NCI-H1930 (cell line): ENCODE data around the gene ASIC4.

Source experiments
- DNase-seq, 2 experiments: peaks; one replicate each; lab custom pipeline; 2025; lab: John Stamatoyannopoulos, UW

The ASIC4 gene

DNA sequence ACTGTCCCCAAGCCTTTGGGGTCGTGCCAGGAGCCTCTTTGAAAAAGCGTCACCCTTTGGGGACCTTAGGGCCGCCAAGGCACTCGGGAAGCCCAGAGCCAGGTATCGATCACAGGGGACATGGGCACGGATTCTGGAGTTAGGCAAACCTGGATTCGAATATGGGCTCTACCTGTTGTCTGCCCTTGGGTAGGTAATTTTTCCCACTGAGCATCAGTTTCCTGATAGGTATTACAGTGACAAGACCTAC is 38.8 kb downstream of the ASIC4 start:
- no peak for DNase-seq

DNA sequence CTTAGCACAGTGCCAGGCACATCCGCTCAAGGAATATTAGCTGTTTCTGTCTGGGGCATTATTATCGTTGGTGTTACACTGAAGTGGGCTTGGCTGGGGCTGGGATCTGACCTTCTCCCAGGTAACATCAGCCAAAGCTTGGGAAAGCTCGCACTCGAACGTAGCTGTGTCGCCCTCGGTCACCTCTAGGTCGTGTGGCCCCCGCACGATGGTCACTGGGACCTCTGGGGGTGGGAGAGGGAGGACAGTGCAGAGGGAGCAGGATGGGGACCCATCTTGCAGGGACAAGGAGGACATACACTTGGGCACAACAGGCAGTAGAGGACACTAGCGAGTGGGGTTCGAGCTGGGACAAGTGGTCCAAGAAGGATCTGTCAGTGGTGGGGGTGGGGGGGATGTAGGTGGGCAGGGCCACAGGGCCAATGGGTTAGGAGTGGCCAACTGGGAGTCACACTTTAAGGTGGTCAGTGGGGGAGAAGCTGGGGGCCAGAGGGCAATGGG is 39.2 kb downstream of the ASIC4 start:
- DNase-seq = no peak

DNA sequence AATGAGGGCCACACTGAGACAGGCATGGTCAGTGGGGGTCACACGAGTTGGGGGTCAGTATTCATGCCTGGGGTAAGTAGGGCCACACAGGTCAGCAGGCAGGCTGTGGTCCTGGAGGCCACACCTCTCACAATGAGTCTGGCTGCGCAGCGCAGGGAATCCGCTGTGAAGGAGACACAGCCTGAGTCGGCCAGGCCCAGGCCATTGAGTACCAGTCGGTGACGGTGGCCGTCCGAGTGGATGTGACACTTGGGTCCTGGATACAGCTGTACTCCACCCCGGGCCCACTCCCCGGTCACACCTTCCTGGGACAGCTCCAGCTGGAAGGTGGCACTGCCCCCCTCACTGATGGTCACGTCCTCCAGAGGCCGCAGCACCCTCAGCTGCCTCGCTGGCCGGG is 40.1 kb downstream of the ASIC4 start:
- DNase-seq = no peak

DNA sequence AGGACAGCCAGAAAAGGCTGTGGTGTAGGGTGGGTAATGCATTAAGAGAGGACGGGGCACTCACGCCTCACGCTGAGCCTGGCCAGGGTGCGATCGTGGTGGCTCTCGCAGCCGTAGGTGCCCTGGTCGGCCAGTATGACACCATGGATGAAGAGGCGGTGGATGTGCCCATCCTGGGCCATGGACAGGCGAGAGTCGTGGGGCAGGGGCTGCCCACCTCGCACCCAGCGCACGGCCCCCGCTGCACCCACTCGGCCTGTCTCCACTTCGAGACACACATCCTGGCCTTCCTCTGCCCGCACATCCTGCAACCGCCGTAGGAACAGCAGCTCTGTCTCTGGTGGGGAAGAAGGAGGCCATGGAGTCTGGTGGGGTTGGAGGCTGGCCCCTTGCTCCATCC is 41.7 kb downstream of the ASIC4 start:
- DNase-seq = no peak

DNA sequence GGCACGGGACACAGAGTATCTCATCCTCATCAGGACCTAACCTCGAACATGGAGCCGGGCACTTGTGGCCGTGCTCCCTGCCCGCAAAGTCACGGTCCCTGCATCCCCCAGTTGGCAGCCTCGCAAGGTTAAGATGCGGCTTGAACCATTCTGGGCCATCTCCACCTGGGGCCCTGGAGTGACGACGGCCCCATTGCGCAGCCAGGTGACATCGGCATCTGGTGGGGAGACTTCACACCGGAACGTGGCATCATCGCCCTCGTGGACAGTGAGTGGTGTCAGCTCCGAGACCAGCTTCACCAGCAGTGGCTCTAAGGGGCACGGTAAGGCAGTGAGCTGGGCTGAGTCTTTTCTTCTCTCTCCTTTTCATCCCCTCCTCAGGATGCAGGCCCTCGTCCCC is 42.1 kb downstream of the ASIC4 start:
- no peak for DNase-seq

DNA sequence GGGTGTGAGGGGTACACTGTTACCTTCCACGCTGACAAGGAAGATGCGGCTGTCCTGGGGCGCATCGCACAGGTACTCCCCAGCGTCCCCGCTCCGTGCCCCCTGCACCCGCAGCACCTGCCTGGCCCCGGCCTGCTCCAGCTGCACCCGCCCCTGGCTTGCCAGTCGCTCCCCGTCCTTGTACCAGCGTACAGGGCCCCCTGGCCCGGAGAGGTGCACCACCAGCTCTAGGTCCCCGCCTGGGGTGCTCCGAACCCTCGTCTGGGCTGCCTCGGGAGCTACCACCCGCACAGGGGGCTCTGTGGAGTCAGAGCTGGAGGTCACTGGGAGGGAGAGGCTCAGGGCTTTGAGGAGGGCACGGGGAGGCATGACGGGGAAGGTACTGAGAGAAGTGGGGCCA is 43.0 kb downstream of the ASIC4 start:
- no peak for DNase-seq

DNA sequence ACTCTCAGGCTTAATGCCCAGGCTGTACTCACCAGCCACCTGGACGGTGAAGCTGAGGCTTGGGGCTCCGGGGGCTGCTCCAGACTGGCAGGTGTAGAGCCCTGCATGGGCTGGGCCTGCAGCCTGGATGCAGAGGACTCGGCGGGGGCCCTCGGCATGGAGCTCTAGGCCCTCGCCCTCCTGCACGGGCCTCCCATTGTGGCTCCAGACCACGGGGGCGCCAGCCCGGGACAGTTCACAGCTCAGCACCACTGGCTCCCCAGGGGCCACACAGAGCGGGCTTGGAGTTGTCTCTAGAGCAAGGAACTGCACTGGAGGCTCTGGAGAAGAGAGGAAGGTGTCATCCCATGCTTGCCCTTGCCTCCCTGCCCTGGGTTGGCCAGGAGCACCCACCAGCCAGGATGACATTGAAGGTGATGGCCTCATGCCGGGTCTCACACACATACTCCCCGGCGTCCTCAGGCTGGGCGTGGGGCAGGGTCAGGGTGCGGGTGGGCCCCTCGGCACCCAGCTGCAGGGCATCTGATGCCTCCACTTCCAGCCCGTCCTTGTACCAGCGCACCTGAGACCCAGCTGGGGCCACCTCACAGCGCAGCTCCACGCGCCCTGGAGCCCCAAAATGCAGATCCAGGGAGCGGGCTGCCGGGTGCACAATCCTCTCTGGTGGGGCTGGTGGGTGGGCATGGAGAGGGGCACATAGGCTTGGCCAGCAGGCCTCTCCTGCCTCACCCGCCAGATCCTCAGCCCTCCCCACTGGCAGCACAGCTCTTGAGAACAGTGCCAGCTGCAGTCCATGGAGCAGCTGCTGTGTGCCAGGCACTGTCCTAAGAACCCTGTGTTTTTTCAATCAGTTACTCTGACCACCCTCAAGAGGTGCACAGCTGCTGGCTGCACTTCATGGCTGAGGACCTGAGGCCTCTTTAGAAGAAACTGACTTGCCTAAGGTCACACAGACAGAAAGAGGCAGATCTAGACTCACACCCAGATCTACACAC is 43.8 kb downstream of the ASIC4 start:
- no peak for DNase-seq

DNA sequence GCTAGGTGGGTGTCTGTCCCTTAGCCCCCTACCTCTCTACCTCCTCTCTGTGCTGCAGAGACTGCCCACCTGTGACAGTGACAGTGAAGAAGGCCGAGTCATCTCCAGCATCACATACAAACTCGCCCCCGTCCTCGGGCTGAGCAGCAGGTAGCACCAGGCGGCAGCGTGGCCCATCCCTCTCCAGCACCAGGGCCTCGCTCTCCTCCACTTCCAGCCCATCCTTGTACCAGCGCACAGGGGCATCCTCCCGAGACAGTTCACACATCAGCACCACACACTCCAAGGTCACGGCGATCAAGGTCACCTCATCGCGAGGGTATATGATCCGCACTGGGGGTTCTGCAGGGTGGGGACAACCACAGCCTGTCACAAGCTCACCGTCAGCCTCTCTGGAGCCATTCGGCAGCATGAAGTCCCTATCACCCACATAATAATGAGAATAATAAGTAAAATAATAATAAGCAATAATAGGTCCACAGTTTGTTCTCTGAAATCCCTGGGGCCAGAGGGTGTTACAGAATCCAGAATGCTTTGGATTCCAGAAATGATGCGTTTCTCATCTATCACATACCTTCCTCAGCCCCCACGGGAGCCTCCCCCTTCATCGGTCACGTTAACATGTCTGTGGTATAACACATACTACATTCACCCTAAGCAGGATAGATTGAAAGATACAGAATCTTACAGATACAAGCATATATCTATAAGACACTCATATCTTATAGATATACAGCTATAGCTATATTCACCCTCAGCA is 45.1 kb downstream of the ASIC4 start:
- no peak for DNase-seq

DNA sequence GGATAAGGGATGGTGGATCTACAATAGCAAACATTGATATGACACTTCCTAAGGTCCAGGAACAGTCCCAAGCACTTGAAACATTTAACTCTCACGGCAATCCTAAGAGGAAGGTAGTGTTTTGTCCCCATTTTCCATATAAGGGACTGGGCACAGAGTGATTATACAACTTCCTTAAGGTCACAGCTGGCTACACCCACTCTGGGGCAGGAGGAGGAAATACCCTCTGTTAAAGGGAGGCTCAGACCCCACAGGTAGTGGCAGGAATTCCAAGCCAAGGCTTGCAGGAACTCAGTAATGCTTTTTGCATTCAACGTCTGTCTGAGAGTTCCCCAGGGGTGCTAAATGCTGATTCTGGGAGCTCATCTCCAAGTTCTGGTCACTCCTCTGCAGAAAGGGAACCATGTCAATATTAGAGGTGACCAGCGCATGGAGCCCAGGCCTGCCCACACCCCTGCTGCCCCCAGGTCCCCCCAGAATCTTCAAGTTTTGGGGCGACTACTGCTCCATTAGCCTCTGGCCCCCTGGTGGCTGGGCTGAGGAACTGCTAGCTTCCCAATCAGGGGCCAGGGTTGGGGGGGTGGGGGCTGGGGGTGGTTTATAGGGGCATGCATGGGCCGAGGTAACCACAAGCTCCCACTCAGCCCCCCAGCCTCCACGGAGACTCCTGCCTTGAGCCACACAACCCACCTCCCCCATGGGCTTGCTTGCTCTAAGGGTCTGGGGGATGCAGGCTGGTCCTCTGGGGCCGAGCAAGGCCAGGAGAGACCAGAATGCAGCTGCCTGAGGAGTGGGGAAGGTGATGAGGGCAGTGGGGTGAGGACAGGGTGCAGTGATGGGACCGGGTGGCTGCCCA is 46.0 kb downstream of the ASIC4 start:
- DNase-seq = no peak

DNA sequence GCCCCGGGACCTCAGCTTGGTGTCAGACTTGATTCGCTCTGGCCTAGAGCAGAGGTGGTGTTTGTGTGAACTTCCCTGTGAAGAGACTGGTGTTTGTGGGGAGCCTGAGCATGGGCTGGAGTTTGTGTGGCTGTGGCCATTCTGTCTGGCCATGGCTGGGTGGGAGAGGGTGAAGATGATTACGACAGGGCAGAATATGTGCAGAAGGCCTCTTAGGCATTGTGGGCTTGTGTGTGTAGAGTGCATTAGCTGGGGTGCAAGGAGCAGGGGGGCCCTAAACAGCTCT is 46.6 kb downstream of the ASIC4 start:
- DNase-seq = no peak

DNA sequence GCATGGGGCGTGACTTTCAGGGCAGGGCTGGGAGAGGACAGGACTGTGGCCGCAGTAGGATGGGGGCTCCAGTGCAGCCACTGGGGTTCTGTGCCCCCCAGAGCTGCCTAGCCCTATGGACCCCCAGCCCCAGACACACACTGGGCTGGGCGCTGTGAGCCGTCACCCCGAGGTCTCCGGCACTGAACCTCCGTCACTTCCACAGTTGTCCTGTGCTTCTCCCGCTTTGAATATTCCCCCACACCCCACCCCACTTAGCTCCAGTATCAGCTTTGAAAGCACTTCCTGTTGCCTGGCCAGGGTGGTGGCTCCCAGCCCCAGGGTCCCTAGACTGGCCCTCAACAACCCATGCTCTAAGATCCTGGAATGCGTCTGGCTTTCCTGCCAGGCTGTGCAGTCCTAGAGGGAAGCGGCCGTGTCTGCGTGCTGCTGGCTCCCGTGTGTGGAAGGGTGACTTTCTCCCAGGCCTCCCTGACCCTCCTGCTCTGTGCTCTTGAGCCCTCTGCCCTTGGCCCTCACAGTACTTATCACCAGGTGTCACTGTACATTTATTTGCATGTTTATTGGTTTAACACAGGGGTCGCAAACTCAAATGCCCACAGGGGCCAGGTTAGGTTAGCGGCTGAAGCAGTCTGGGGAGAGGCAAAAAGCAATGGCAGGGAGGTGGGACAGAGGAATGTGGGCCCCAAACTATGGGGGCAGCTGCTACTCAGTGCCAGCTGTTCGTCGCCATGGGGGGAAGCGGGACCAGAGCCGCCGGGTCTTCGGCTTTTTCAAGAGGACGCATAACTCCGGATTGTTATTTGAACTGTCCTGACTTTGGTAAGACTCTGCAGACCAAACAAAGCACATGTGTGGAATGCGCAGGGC is 47.1 kb downstream of the ASIC4 start:
- no peak for DNase-seq

DNA sequence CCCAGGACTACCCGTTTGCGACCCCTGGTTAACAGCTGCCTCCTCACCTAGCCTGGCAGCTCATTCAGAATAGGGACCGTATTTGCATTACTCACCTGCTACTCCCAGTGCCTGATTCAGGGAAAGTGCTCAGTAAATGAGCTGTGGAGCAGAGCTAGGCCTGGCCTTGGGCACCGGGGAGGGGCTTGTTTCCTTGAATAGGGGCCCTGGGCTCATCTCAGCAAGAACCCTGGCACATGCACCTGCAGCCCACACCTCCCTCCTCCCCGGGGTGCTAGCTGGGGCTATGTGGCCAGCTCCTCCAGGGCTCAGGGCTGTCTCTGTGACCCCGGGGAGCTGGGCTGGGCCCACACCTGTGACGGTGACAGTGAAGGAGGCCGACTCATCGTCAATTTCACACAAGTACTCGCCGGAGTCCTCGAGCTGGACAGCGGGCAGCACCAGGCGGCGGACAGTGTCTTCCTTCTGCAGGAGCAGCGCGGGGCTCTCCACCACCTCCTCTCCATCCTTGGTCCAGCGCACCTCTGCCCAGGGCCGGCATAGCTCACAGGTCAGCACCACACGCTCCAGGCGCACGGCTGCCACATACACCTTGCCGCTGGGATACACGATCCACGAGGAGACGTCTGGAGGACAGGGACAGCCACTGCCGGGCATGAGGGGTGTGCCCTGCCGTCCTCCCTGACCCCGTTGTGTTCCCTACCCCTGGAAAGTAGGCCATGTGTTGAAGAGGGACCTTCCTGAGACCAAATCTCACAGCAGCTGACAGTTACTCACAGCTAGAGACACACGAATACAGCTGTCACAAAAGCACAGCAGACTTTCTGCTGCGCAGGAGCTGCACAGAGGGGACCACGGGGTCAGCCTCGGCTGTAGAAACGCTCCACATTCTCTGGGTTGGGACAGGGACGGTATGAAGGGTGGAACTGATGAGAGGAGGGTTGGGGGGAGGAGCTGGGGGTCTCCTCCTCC is 48.1 kb downstream of the ASIC4 start:
- no peak for DNase-seq

DNA sequence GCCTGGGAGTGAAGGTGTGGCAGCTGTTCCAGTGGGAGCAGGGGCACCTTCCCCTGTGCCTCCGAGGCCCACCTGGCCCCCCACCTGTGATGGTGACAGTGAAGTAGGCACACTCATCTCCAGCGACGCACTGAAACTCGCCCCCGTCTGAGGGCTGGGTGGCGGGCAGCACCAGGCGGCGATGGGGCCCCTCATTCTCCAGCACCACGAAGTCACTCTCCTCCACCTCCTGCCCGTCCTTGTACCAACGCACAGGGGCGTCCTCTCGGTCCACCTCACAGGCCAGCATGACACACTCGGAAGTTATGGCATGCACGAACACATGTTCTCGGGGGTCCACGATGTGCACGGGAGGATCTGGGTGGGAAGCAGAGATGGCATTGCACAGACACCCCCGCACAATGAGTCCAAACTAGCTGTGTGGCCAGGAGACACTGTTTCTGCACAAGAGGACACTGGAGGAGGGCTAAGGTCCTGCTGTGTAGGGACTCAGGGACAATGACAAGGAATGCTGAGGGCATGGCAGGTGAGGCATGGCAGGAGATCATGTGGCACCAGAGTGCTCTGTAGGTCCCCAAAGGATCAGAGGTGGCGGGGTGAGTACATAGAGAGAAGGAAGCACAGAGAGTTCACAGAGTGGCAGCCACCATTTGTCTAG is 49.1 kb downstream of the ASIC4 start:
- no peak for DNase-seq

DNA sequence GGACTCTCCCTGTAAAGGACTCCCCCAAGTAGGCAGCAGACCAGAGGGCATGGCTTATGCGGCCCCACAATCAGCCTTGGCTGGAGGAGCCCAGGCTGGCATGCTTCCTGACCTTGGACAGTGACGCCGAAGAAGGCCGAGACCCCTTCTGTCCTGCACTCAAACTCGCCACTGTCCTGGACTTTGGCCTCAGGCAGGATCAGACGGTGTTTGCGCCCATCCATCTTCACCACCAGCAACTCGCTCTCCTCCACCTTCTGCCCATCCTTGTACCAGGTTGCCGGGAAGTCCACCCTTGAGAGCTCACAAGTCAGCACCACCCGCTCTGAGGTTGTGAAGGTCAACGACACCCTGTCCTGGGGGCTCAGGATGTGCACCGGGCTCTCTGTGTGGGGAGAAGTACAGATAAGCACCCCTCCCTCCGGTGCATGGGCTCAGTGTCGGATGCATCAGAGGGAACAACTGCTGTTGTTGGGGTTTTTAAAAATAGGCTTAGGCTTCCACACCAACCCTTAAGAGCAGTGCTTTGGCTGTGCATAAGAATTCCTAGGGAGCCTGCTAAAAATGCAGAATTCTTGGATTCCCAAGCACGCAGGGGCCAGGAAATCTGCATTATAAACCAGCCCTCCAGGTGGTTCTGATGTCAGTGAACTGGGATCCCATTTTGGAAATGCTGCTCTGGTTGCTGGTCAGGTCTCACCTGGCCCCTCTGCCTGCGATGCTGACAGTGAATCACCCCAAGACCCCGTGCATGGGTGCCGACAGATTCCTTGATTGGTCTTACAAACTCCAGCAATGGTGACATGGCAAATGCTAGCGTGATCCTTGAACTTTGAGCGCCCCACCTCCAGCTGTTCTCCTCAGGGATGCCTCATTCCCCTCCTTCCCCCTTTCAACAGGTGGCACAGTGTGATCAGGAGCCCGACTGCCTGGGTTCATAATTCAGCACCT is 51.1 kb downstream of the ASIC4 start:
- no peak for DNase-seq

DNA sequence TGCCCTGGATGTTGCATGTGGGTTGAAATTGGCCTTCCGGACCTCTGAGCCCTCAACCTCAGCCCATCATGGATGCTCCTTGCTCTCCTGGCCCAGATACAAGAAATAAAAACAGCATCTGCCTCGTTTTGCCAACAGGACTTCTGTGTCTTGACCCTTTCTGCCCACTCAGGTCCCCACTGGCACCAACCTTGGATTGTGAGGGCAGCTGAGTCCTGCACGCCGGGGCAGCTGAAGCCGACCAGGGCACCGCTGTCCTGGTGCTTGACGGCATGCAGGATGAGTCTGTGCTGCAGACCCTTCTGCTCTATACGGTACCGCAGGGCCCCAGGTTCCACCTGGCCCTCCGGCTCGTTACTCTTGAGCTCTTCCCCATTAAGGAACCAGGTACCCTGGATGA is 52.4 kb downstream of the ASIC4 start:
- no peak for DNase-seq

DNA sequence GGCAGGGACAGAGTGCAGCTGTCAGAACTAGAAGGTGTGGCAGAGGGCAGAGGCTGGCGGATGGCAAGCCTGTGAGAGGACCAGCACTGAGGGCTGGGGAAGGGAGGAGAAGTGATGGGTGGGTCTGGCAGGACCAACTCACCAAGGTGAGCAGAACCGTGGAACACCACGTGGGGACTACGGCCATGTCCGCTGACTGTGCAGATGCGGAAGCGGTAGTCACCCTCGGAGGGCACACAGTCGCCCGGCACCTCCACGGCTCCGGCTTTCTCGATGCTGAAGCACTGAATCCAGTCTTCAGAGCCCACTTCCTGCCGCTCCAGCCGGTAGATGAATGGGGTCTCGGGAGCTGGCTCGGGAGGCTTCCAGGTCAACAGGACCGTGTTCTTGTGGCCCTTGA is 52.8 kb downstream of the ASIC4 start:
- no peak for DNase-seq

DNA sequence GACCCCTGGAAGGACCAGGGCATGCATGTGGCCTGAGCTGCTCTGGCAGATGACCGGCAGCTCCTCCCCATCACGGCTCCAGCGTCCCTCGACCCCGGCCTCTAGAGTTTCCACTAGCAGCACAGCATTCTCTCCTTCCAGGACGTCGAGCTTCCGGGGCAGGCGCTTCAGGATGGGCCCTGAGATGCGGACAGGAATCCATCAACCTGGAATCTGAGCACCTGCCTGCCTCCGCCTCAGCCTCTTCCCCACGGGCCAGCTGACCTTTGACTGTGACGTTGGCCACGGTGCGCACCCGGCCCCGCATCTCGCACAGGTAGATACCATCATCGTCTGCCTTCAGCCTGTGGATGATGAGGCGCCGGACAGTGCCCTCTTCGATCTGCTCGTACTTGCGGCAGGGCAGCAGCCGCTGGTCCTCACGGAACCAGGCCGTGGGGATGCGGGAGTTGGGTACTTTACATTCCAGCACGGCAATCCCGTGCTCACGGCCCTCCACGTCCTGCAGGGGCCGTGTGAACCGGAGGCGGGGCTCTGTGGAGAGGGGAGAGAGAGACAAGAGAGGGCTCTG is 53.6 kb downstream of the ASIC4 start:
- DNase-seq = no peak

DNA sequence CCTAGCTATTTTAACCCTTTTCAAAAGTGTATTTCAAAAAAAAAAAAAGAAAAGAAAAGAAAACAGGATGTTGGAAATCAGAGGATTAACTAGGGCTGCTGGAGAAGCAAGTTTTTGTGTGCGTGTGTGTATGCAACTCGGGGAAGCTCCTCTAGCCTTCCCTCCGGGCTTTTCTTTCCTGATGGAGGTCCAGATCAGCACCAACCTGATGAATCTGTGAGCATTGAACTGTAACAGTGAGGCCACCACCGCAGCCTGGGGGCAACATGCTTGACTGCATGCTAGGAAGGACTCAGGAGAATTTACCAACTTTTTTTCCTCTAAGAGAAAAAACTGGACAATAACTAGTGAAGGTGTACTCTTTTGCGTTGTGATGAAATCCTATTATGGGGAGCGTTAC is 54.8 kb downstream of the ASIC4 start:
- DNase-seq = no peak
